K562 (cell line): Measurements from ENCODE around the gene BACE1. TPM values are rescaled to one million over a fixed set of nuclear protein-coding genes. Genes with fewer than 3 reads are reported as not detected.

Experiments
- ATAC-seq: fragments of 200-7000 bp; cut with Tn5 transposase; 3 replicates; pipeline ENCODE4 v1.9.1; 2020; ENCODE audit warnings: moderate library complexity
- BruUV-seq: library from RNA; stranded (reverse); fragments of 400-500 nt; replicated peaks from 2 replicates; lab custom pipeline; 2021; lab: Mats Ljungman, UMichigan
- CTCF ChIA-PET: fragments of 300-600 bp; formaldehyde crosslinking; extraction: SDS; loops from one replicate; lab custom pipeline; 2021; ENCODE audit warnings: low intra/inter-chr PET ratio; lab: Yijun Ruan, JAX
- POLR2A ChIA-PET: fragments of 300-600, 350-650 bp; sonication (Branson Sonifier 250); formaldehyde crosslinking; extraction: SDS; loops from one replicate; lab custom pipeline; 2021; ENCODE audit warnings: antibody characterized with exemption, inconsistent platforms; lab: Yijun Ruan, JAX
- DNase-seq, 4 experiments: peaks; one replicate each; pipeline versions ENCODE4 v3.0.0 to v3.0.0-alpha.2; 2011 to 2018; ENCODE audit warnings: low spot score in 3 of 4, mixed read lengths in 3 of 4; ENCODE audit errors: extremely low read depth in 1 of 4
- FAIRE-seq: peaks from 2 replicates; lab custom pipeline; 2011; peaks lifted over from hg19 to GRCh38; lab: Jason Lieb, UNC
- H2AFZ ChIP-seq: 2 replicates; pipeline ENCODE4 v1.6.0; 2011; ENCODE audit warnings: low read depth, low read length, control low read depth, inconsistent platforms
- H3K27ac ChIP-seq: fragments of 200-600 bp; 3 replicates; pipeline ENCODE4 v1.8.0; 2011; ENCODE audit warnings: low read depth, mild to moderate bottlenecking, control low read depth, inconsistent platforms, low read length, moderate library complexity, mixed read lengths; ENCODE audit errors: extremely low read depth
- H3K27me3 ChIP-seq, 2 experiments: fragments of 300-600 bp in 1 of 2; 2 replicates in 1 of 2; 3 replicates in 1 of 2; pipeline versions ENCODE4 v1.6.0 to v1.8.0; 2011; ENCODE audit warnings: inconsistent platforms in 2 of 2, low read length in 2 of 2, mild to moderate bottlenecking in 1 of 2, mixed read lengths in 1 of 2, moderate library complexity in 1 of 2; ENCODE audit not compliant: control insufficient read depth in 2 of 2, insufficient read depth in 2 of 2
- H3K36me3 ChIP-seq: fragments of 300-600 bp; 3 replicates; pipeline ENCODE4 v1.8.0; 2011; ENCODE audit warnings: mild to moderate bottlenecking, low read length, inconsistent platforms; ENCODE audit not compliant: control insufficient read depth, insufficient read depth
- H3K4me1 ChIP-seq, 2 experiments: fragments of 200-600 bp in 1 of 2; replicated peaks in 1 of 2; 2 replicates in 1 of 2; 3 replicates in 1 of 2; pipeline versions ENCODE4 v1.5.1 to v1.8.0; 2011; ENCODE audit warnings: inconsistent platforms in 2 of 2, low read length in 2 of 2, mild to moderate bottlenecking in 1 of 2, mixed read lengths in 1 of 2, moderate library complexity in 1 of 2; ENCODE audit not compliant: control insufficient read depth in 2 of 2, insufficient read depth in 2 of 2
- H3K4me2 ChIP-seq: 2 replicates; pipeline ENCODE4 v1.6.1; 2011; ENCODE audit warnings: low read length, control low read depth, inconsistent platforms, mixed read lengths; ENCODE audit not compliant: insufficient read depth
- H3K4me3 ChIP-seq: fragments of 200-600 bp; sonication (generic), shearing (Covaris generic); 2 replicates; pipeline ENCODE4 v1.5.1; 2016; ENCODE audit warnings: control low read depth, inconsistent platforms
- H3K79me2 ChIP-seq: fragments of 200-600 bp; 3 replicates; pipeline ENCODE4 v1.8.0; 2011; ENCODE audit warnings: low read length, inconsistent platforms; ENCODE audit not compliant: control insufficient read depth, insufficient read depth
- H3K9ac ChIP-seq, 2 experiments: 2 replicates each; pipeline versions ENCODE4 v1.6.0 to v1.6.1; 2011; ENCODE audit warnings: low read depth in 2 of 2, low read length in 2 of 2, control low read depth in 1 of 2, inconsistent platforms in 1 of 2, mild to moderate bottlenecking in 1 of 2, mixed read lengths in 1 of 2; ENCODE audit not compliant: insufficient read depth in 1 of 2
- H3K9me1 ChIP-seq: one replicate; pipeline ENCODE4 v1.6.0; 2011; ENCODE audit warnings: inconsistent platforms, mild to moderate bottlenecking, low read length, moderate library complexity; ENCODE audit not compliant: control insufficient read depth, insufficient read depth
- H3K9me3 ChIP-seq: replicated peaks from 2 replicates; pipeline ENCODE4 v1.5.1; 2011; ENCODE audit warnings: low read depth, low read length, inconsistent platforms; ENCODE audit not compliant: control insufficient read depth, insufficient read depth
- H4K20me1 ChIP-seq: replicated peaks from 2 replicates; pipeline ENCODE4 v1.6.1; 2011; ENCODE audit warnings: low read length, inconsistent platforms, mixed read lengths; ENCODE audit not compliant: control insufficient read depth, insufficient read depth
- BCLAF1 ChIP-seq, 2 experiments: fragments of 450-650 bp in 1 of 2; IDR thresholded peaks; 2 replicates each; pipeline ENCODE4 v1.6.1; 2011 to 2017; ENCODE audit warnings: low read depth in 2 of 2, antibody characterized with exemption in 1 of 2, borderline replicate concordance in 1 of 2, low read length in 1 of 2, mild to moderate bottlenecking in 1 of 2, mixed read lengths in 1 of 2; ENCODE audit not compliant: control insufficient read depth in 1 of 2
- ZNF263 ChIP-seq: sonication (generic); formaldehyde crosslinking; IDR thresholded peaks from 2 replicates; pipeline ENCODE4 v1.8.0; 2022; ENCODE audit warnings: mild to moderate bottlenecking, missing genetic modification reagents, borderline replicate concordance
- WGBS: fragments of 100-300 bp; shearing (Covaris generic); methylation state at CpG from one replicate; pipeline ENCODE4 v1.1.6; 2016; ENCODE audit warnings: low coverage, mixed read lengths; ENCODE audit not compliant: insufficient coverage; ENCODE audit errors: missing lambda C conversion rate; 5-methylcytosine and 5-hydroxymethylcytosine counted together
- in situ Hi-C: fragments of 300-500 bp; cut with MboI; formaldehyde crosslinking; loops from 4 replicates; pipeline ENCODE4 v1.15.0; 2018; ENCODE audit warnings: inconsistent platforms, mixed read lengths
- intact Hi-C: fragments of 100-400 bp; cut with micrococcal nuclease; formaldehyde crosslinking; loops from 2 replicates; pipeline ENCODE4 v1.14.2; 2022
- polyA plus RNA-seq, 8 experiments: library from polyadenylated mRNA; depleted of rRNA in 4 of 8; stranded (reverse) in 5 of 8; unstranded in 3 of 8; fragments of >200 nt; fragmentation: Nextera tagmentation in 2 of 8; fragmentation: Illumina TruSeq in 1 of 8; extraction: Ambion mirVana in 2 of 8; extraction: Trizol in 1 of 8; gene quantifications; 2 replicates each; pipeline versions ENCODE4 v1.2.1 to v1.2.3, GENCODE V29; 2011 to 2014; ENCODE audit warnings: inconsistent platforms in 1 of 8, missing spikeins in 1 of 8
- total RNA-seq, 7 experiments: library from RNA; depleted of rRNA in 6 of 7; stranded (reverse); fragments of >200 nt in 6 of 7; fragmentation: Illumina TruSeq in 2 of 7; extraction: Trizol in 2 of 7; gene quantifications; 2 replicates each; pipeline versions ENCODE4 v1.2.1 to v1.2.3, GENCODE V29; 2011 to 2021; ENCODE audit warnings: low replicate concordance in 1 of 7

Gene BACE1
- total and polyA plus RNA-seq, 9 of the 15 experiments (the other 6 are each of a cell fraction or from before 2014, with no cell fraction given) = 0.01 to 0.25 (median 0.16) TPM; not detected in 5

GRCh38 chr11:117345039-117345438, 29.0 kb upstream of the BACE1 start:
- POLR2A ChIA-PET = interaction anchor here (1.4 to 2.0 kb wide), 2 partner anchors 12 to 15 kb away, joined by 3 to 9 read pairs; no protein-coding TSS in a partner anchor

More at GRCh38 chr11:117345039-117345438, 29.0 kb upstream of the BACE1 start:
- peaks cover 8% of the 10 kb centered on the region; the same call in 1 of the 3 replicates for H3K36me3 ChIP-seq
- H2AFZ ChIP-seq = no peak overlapping the region
- no peak for FAIRE-seq
- 33% methylated on average over 2 of the region's 2 CpGs for WGBS
- no peaks in the 10 kb centered on the region for H3K27me3 ChIP-seq
- H3K9me1 ChIP-seq = no peaks in the 10 kb centered on the region
- CTCF ChIA-PET = no interaction called here
- H3K4me2 ChIP-seq = no peak overlapping the region
- intact Hi-C loops = no loop called here
- H3K9me3 ChIP-seq = no peaks in the 10 kb centered on the region
- no peaks in the 10 kb centered on the region for H3K79me2 ChIP-seq
- no peak overlapping the region for H3K27ac ChIP-seq
- H3K9ac ChIP-seq = no peak overlapping the region
- H4K20me1 ChIP-seq = no peaks in the 10 kb centered on the region
- H3K4me1 ChIP-seq = no peaks in the 10 kb centered on the region
- in situ Hi-C loops = no loop called here
- no peak overlapping the region for H3K4me3 ChIP-seq
- no peak for ATAC-seq
- BruUV-seq = no TSS peak
- DNase-seq = no peak
- TF ChIP-seq ZNF263 (CRISPR knock-in tag) = peak; percentile 69; the same call in 1 of the 2 replicates
- TF ChIP-seq BCLAF1 (IDR thresholded peaks at IDR 0.05; ENCODE audit: borderline replicate concordance in 1 of 2, control insufficient read depth in 1 of 2, low read depth in 2 of 2, low read length in 1 of 2) = no peak
